Measurements from ENCODE around the gene LCP1.

Gene LCP1

DNA sequence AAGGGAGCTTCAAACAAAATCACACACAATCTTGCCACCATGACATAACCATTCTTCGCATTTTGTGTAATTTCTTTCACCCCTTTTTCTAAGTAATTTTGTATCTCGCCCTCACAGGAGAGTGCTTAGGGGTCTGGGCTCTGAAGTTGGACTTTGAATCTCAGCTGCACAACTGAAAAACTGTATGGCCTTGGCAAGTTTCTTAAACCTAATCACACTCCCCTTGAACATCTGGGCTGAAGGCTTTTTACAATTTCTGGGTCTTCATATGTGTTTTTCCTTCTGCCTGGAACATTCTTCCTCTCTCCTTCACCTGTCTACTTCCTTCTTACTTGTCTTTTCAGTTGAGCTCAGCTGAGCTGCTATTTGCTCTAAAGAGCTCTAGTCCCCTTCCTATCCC, 52.9 kb downstream of the LCP1 start:
- no peak overlapping the region for H3K27ac ChIP-seq (ENCODE audit: low read depth, low read length, poor library complexity, severe bottlenecking)
- H3K9me3 ChIP-seq (ENCODE audit: low read length), result no peaks in the 10 kb centered on the region
- H3K9me2 ChIP-seq (ENCODE audit: low read depth, low read length), result no peaks in the 10 kb centered on the region
- H3K4me3 ChIP-seq (ENCODE audit: low read depth, low read length, poor library complexity, severe bottlenecking), result no peak overlapping the region
- H3K36me3 ChIP-seq (ENCODE audit: insufficient read depth, low read length), result peaks cover 88% of the 10 kb centered on the region
- H3K79me2 ChIP-seq (ENCODE audit: insufficient read depth, low read length), result no peaks in the 10 kb centered on the region
- TF ChIP-seq, protein P1, sequence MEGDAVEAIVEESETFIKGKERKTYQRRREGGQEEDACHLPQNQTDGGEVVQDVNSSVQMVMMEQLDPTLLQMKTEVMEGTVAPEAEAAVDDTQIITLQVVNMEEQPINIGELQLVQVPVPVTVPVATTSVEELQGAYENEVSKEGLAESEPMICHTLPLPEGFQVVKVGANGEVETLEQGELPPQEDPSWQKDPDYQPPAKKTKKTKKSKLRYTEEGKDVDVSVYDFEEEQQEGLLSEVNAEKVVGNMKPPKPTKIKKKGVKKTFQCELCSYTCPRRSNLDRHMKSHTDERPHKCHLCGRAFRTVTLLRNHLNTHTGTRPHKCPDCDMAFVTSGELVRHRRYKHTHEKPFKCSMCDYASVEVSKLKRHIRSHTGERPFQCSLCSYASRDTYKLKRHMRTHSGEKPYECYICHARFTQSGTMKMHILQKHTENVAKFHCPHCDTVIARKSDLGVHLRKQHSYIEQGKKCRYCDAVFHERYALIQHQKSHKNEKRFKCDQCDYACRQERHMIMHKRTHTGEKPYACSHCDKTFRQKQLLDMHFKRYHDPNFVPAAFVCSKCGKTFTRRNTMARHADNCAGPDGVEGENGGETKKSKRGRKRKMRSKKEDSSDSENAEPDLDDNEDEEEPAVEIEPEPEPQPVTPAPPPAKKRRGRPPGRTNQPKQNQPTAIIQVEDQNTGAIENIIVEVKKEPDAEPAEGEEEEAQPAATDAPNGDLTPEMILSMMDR (IDR thresholded peaks at IDR 0.05; ENCODE audit: low read length), result no peak
- TF ChIP-seq EZH2 (IDR thresholded peaks at IDR 0.05; ENCODE audit: borderline replicate concordance, low read length), result no peak
- no peaks in the 10 kb centered on the region for H3K27me3 ChIP-seq (ENCODE audit: insufficient read depth, low read length)
- no peak overlapping the region for H3K4me2 ChIP-seq (ENCODE audit: low read length)
- no peak overlapping the region for H2AFZ ChIP-seq (ENCODE audit: low read length)
- H4K20me1 ChIP-seq (ENCODE audit: insufficient read depth, low read length), result no peaks in the 10 kb centered on the region
- H3K4me1 ChIP-seq (ENCODE audit: insufficient read depth, low read length, severe bottlenecking), result no peaks in the 10 kb centered on the region
- no peak overlapping the region for H3K9ac ChIP-seq (ENCODE audit: low read length)
- H3F3A ChIP-seq (ENCODE audit: insufficient read depth, low read length), result peaks cover 8% of the 10 kb centered on the region; the same call in 1 of the 2 replicates

DNA sequence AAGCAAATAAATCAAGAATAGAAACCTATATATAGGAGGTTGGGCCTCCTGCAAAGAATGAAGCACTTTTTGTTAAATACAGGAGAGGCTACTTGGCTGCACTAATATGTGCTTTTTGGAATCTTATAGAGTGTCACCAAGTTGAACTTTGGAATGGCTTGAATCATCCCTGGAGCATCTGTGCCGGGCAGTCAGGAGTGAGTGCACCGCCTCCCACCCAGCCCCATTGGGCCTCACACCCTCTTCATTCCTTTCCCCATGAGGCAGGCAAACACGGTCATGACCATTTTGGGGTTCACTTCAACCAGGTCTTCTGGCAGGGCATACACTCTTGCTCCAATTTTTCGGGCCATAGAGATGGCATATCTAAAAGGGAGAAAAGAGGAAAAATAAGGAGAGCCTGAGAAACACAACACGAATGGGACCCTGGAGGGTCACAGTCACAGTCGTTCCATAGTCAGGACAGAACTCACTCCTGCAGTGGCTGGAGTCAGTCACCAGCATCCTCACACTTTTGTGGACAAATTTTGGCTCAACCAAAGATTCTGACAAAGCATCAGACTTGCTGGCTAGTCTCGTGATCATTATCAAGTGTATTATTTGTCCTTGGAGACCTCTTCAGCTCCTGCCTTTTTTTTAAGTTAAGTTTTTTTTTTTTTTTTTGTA, 54.5 kb downstream of the LCP1 start:
- no peak overlapping the region for H3K4me3 ChIP-seq (ENCODE audit: low read depth, low read length, poor library complexity, severe bottlenecking)
- peaks cover 8% of the 10 kb centered on the region; the same call in 1 of the 2 replicates for H3F3A ChIP-seq (ENCODE audit: insufficient read depth, low read length)
- H3K9me2 ChIP-seq (ENCODE audit: low read depth, low read length), result no peaks in the 10 kb centered on the region
- H3K9ac ChIP-seq (ENCODE audit: low read length), result no peak overlapping the region
- no peaks in the 10 kb centered on the region for H3K4me1 ChIP-seq (ENCODE audit: insufficient read depth, low read length, severe bottlenecking)
- no peaks in the 10 kb centered on the region for H3K27me3 ChIP-seq (ENCODE audit: insufficient read depth, low read length)
- no peaks in the 10 kb centered on the region for H4K20me1 ChIP-seq (ENCODE audit: insufficient read depth, low read length)
- no peaks in the 10 kb centered on the region for H3K9me3 ChIP-seq (ENCODE audit: low read length)
- no peak for TF ChIP-seq EZH2 (IDR thresholded peaks at IDR 0.05; ENCODE audit: borderline replicate concordance, low read length)
- TF ChIP-seq, protein P1 (IDR thresholded peaks at IDR 0.05; ENCODE audit: low read length), result no peak
- H3K36me3 ChIP-seq (ENCODE audit: insufficient read depth, low read length), result peaks cover 73% of the 10 kb centered on the region
- no peak overlapping the region for H3K4me2 ChIP-seq (ENCODE audit: low read length)
- H2AFZ ChIP-seq (ENCODE audit: low read length), result no peak overlapping the region
- no peaks in the 10 kb centered on the region for H3K79me2 ChIP-seq (ENCODE audit: insufficient read depth, low read length)
- H3K27ac ChIP-seq (ENCODE audit: low read depth, low read length, poor library complexity, severe bottlenecking), result no peak overlapping the region

DNA sequence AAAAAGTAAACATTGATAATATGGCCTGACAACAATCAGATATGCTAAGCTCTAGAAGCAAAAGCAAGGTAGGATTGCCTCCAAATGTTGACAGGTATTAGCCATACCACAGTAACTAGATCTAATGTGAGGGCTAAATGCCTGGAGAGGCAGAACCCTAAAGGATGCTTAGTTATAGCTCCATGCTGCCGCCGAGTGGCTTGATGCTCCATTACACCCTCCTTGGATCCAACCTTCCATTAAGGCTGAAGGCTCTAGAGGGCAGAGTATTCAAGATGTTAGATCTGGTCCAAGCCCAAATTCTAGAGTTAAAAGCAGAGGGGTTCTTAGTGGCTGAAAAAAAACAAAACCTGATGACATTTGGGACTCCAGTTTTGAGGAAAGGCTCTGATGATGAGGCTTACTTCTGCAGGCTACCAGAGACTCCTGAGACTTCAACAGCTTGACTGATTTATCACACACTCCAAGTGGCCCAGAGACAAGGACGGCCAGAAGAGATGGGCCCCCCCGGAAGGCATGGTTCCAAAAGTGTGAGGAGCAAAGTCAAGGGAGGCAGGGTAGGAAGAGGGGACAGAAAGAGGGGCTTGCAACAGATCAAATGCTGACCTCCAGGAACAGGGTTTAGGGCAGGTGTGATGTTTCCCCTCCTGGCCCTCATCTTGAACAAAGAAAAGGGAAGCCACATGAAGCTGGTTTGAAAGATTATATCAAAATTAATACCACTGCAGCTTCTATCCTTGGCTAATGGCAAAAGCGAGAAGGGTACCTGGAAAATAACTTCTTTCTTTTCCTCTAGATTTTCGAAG, 55.2 kb downstream of the LCP1 start:
- H3K9me3 ChIP-seq (ENCODE audit: low read length), result no peaks in the 10 kb centered on the region

More for the DNA sequence above, 55.2 kb downstream of the LCP1 start:
- Histone ChIP-seq H3K4me3 (ENCODE audit: low read depth, low read length, poor library complexity, severe bottlenecking) (no peak overlapping the region), H4K20me1 (ENCODE audit: insufficient read depth, low read length) (no peaks in the 10 kb centered on the region), H3K9ac (ENCODE audit: low read length) (no peak overlapping the region), H3K4me1 (ENCODE audit: insufficient read depth, low read length, severe bottlenecking) (no peaks in the 10 kb centered on the region), H2AFZ (ENCODE audit: low read length) (no peak overlapping the region), H3K9me2 (ENCODE audit: low read depth, low read length) (no peaks in the 10 kb centered on the region), H3K79me2 (ENCODE audit: insufficient read depth, low read length) (no peaks in the 10 kb centered on the region), H3K4me2 (ENCODE audit: low read length) (no peak overlapping the region), H3K36me3 (ENCODE audit: insufficient read depth, low read length) (peaks cover 65% of the 10 kb centered on the region), H3K27ac (ENCODE audit: low read depth, low read length, poor library complexity, severe bottlenecking) (no peak overlapping the region), H3F3A (ENCODE audit: insufficient read depth, low read length) (peaks cover 8% of the 10 kb centered on the region; the same call in 1 of the 2 replicates), H3K27me3 (ENCODE audit: insufficient read depth, low read length) (no peaks in the 10 kb centered on the region)
- no peak for TF ChIP-seq EZH2 (IDR thresholded peaks at IDR 0.05; ENCODE audit: borderline replicate concordance, low read length)
- TF ChIP-seq, protein P1 (IDR thresholded peaks at IDR 0.05; ENCODE audit: low read length), result peak; percentile 86
